ENCODE data around the gene EXOC2.

DNA sequence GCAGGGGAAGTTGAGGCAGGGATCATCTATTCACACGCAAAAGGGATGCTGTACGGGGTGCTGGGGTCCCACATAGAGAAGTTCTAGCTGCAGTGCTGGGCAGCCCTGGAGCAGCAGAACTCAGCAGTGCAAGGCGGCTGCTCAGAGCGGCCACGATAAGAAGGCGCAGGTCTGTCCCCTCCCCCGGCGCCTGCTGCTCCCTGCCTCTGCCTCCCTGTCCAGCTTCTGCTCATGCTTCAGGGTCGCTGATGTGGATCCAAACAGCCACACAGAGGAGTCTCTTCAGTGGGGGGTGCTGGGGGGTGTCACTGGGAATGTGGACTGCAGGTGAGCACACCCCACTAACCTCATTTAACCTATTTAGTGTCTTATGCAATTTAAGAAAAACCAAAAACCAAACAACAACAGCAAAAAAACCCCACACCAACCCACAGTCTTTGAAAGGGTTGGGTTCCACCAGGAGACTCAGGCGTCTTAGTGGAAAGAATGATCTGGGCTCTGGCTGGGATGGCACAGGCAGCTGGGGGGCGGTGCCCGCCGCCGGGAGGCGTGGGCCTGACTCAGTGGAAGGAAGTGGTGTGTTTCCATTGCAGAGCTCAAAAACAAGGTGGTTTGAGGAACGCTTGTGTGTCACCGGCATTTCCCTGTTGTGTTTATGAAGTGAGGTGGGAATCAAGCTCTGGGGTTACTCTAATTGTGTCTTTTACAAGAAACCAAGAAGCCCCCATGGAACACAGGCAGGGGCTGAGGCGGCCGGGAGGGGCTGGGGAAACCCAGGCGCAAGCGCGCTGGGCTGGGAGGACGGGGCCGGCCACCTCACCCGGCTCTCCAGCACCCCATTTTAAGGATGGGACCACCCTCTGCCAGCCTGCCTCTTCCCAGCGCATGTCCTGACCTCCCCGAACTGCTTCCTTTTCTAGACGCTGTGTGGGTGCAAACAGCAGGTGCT, 246.2 kb downstream of the EXOC2 start:
- TF ChIP-seq SUZ12 (IDR thresholded peaks at IDR 0.05) (no peak), ZNF384 (IDR thresholded peaks at IDR 0.05) (no peak), HDGF (IDR thresholded peaks at IDR 0.05; ENCODE audit: borderline replicate concordance) (no peak), L3MBTL2 (conservative IDR thresholded peaks at IDR 0.05) (no peak), SP1 (IDR thresholded peaks at IDR 0.05) (no peak), ARNT (IDR thresholded peaks at IDR 0.05) (no peak), TARDBP (IDR thresholded peaks at IDR 0.05) (no peak), FOXM1 (IDR thresholded peaks at IDR 0.05; ENCODE audit: borderline replicate concordance) (no peak)
